Sigmoid colon (tissue), 4 donors: Measurements from ENCODE around the gene TMCC3.

ENCODE experiments used
- CTCF ChIP-seq, 4 experiments: fragments of 450-650 bp in 3 of 4; fragments of 200-600 bp in 1 of 4; IDR thresholded peaks; one replicate each; pipeline ENCODE4 v1.5.1; 2016 to 2019; ENCODE audit warnings: antibody characterized with exemption in 4 of 4, mild to moderate bottlenecking in 3 of 4, moderate library complexity in 2 of 4
- EP300 ChIP-seq, 4 donors: sonication (generic); formaldehyde crosslinking; IDR thresholded peaks; one replicate each; pipeline ENCODE4 v1.6.1; 2017; ENCODE audit warnings: antibody characterized with exemption in 4 of 4

- TF ChIP-seq CTCF (IDR thresholded peaks at IDR 0.05) (no peak), EP300 (IDR thresholded peaks at IDR 0.05) (no peak)
Measured at GRCh38 chr12:94690198-94690771, 39.9 kb upstream of the TMCC3 start.
